ENCODE measurements around the gene CES2. TPM values are rescaled to one million over a fixed set of nuclear protein-coding genes. Genes with fewer than 3 reads are reported as not detected.

The CES2 gene
- total RNA-seq, 4 donors from 2014 or later, result 113 to 4,512 (median 3,000) TPM

- Histone ChIP-seq H3K4me3 (peak overlapping the region in 3 of 4 donors; percentile 80 to 98 (median 96)), H3K36me3 (peaks cover 0 to 44% (median 2%) of the 10 kb centered on the region in 3 donors), H3K27ac (peak overlapping the region in 3 of 4 donors; percentile 92 to 97 (median 93)), H3K27me3 (no peaks in the 10 kb centered on the region), H3K9me3 (no peaks in the 10 kb centered on the region), H3K4me1 (peaks cover 5 to 70% (median 13%) of the 10 kb centered on the region in 4 donors)
- DNase-seq, result peak in 2 of 3 donors; percentile 72 to 78
- TF ChIP-seq CTCF (IDR thresholded peaks at IDR 0.05) (no peak), POLR2A (IDR thresholded peaks at IDR 0.05) (peak; percentile 43 to 58)
Measured at GRCh38 chr16:66936462-66936861, 1.1 kb downstream of the CES2 start.

GRCh38 chr16:66936889-66937554 lies 1.7 kb downstream of the CES2 start:
- H3K4me3 ChIP-seq, result peak overlapping the region in 2 of 4 donors; percentile 96 to 98
- no peaks in the 10 kb centered on the region for H3K27me3 ChIP-seq
- peaks cover 0 to 48% (median 3%) of the 10 kb centered on the region in 3 donors for H3K36me3 ChIP-seq
- no peak for TF ChIP-seq CTCF (IDR thresholded peaks at IDR 0.05)
- TF ChIP-seq POLR2A (IDR thresholded peaks at IDR 0.05), result no peak
- peaks cover 5 to 65% (median 13%) of the 10 kb centered on the region in 4 donors for H3K4me1 ChIP-seq
- H3K9me3 ChIP-seq, result no peaks in the 10 kb centered on the region
- no peak for DNase-seq
- peak overlapping the region in 3 of 4 donors; percentile 92 to 97 (median 93) for H3K27ac ChIP-seq

- TF ChIP-seq CTCF (IDR thresholded peaks at IDR 0.05), result no peak
- no peak for TF ChIP-seq POLR2A (IDR thresholded peaks at IDR 0.05)
- H3K36me3 ChIP-seq, result peaks cover 0 to 56% (median 3%) of the 10 kb centered on the region in 3 donors
Measured at GRCh38 chr16:66937725-66938337, 2.5 kb downstream of the CES2 start.

GRCh38 chr16:66939366-66939765 lies 4.0 kb downstream of the CES2 start:
- no peak for TF ChIP-seq CTCF (IDR thresholded peaks at IDR 0.05)
- TF ChIP-seq POLR2A (IDR thresholded peaks at IDR 0.05), result no peak
- Histone ChIP-seq H3K4me1 (peaks cover 0 to 49% (median 7%) of the 10 kb centered on the region in 4 donors), H3K27ac (peak overlapping the region in 1 of 4 donors; percentile 97), H3K27me3 (no peaks in the 10 kb centered on the region), H3K4me3 (no peak overlapping the region), H3K9me3 (no peaks in the 10 kb centered on the region), H3K36me3 (peaks cover 0 to 67% (median 3%) of the 10 kb centered on the region in 3 donors)
- DNase-seq, result no peak

More at GRCh38 chr16:66937725-66938337, 2.5 kb downstream of the CES2 start:
- Histone ChIP-seq H3K4me3 (peak overlapping the region in 2 of 4 donors; percentile 96 to 98), H3K27me3 (no peaks in the 10 kb centered on the region), H3K4me1 (peaks cover 5 to 57% (median 13%) of the 10 kb centered on the region in 4 donors), H3K27ac (peak overlapping the region in 2 of 4 donors; percentile 20 to 97), H3K9me3 (no peaks in the 10 kb centered on the region)
- no peak for DNase-seq

- H3K27ac ChIP-seq, result peak overlapping the region in 1 of 4 donors; percentile 97
- H3K4me1 ChIP-seq, result peaks cover 0 to 46% (median 4%) of the 10 kb centered on the region in 4 donors
- no peaks in the 10 kb centered on the region for H3K9me3 ChIP-seq
- no peaks in the 10 kb centered on the region for H3K27me3 ChIP-seq
- no peak overlapping the region for H3K4me3 ChIP-seq
- no peak for DNase-seq
- no peak for TF ChIP-seq CTCF (IDR thresholded peaks at IDR 0.05)
- TF ChIP-seq POLR2A (IDR thresholded peaks at IDR 0.05), result no peak
- peaks cover 0 to 67% (median 3%) of the 10 kb centered on the region in 3 donors for H3K36me3 ChIP-seq
Measured at GRCh38 chr16:66940236-66940635, 4.9 kb downstream of the CES2 start.

Data from Peyer's patch (tissue), 4 donors.